GM12892 (cell line): ENCODE results near the gene CCDC182.

ENCODE experiments used
- POLR2A ChIP-seq: IDR thresholded peaks from 2 replicates; pipeline ENCODE4 v1.6.1; 2011; ENCODE audit warnings: low read depth, low read length, control low read depth
- POLR2AphosphoS5 ChIP-seq: IDR thresholded peaks from 2 replicates; pipeline ENCODE4 v1.6.1; 2011; ENCODE audit warnings: low read depth, low read length, control low read depth
- TAF1 ChIP-seq: IDR thresholded peaks from 2 replicates; pipeline ENCODE4 v1.6.1; 2011; ENCODE audit warnings: low read depth, mild to moderate bottlenecking, control low read depth, low read length, borderline replicate concordance

DNA sequence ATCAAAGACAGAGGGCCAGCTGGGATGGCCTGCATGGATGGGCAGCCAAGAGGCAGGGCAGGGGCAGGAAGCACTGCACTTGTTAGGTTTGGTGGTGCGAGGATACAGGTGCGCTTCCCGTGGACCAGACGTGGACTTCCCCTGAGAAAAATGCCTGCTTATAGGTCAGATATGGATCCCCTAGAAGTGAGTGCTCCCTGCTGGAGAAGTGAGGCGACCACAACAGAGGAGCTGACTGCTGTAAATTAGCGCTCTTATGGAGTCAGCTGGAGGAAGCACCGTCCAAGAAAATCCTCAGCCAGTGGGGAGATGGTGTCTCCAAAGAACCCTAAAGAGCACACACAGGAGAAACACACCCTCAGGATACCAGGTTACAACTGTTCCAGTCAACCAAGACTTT, 27.7 kb upstream of the CCDC182 start:
- no peak for TF ChIP-seq POLR2A
- no peak for TF ChIP-seq POLR2AphosphoS5
- no peak for TF ChIP-seq TAF1
